Neural cell (in vitro differentiated cells): ENCODE measurements around the gene DAGLA. TPM values are rescaled to one million over a fixed set of nuclear protein-coding genes. Genes with fewer than 3 reads are reported as not detected.

Experiments used
- H2AFZ ChIP-seq: fragments of 200-600, 300-800 bp; sonication (generic), shearing (Covaris generic); 2 replicates; pipeline ENCODE4 v1.6.0; 2014; ENCODE audit warnings: low read depth, mild to moderate bottlenecking, antibody characterized with exemption, low read length, moderate library complexity
- H3F3A ChIP-seq: fragments of 200-600 bp; shearing (Covaris generic); 2 replicates; pipeline ENCODE4 v1.6.1; 2016; ENCODE audit warnings: mild to moderate bottlenecking, moderate library complexity, mixed read lengths, antibody characterized with exemption, low read length; ENCODE audit not compliant: insufficient read depth, poor library complexity, severe bottlenecking
- H3K27ac ChIP-seq: fragments of 200-600, 300-800 bp; sonication (generic), shearing (Covaris generic); 2 replicates; pipeline ENCODE4 v1.5.1; 2014; ENCODE audit warnings: mild to moderate bottlenecking, low read length, moderate library complexity
- H3K27me3 ChIP-seq: fragments of 300-800, 200-600 bp; sonication (generic), shearing (Covaris generic); 2 replicates; pipeline ENCODE4 v1.6.0; 2014; ENCODE audit warnings: mild to moderate bottlenecking, low read depth, low read length, moderate library complexity; ENCODE audit not compliant: insufficient read depth
- H3K36me3 ChIP-seq: fragments of 300-800, 200-600 bp; sonication (generic), shearing (Covaris generic); 2 replicates; pipeline ENCODE4 v1.5.1; 2014; ENCODE audit warnings: mild to moderate bottlenecking, antibody characterized with exemption, low read length, moderate library complexity; ENCODE audit not compliant: insufficient read depth
- H3K4me2 ChIP-seq: fragments of 300-800, 200-600 bp; sonication (generic), shearing (Covaris generic); 2 replicates; pipeline ENCODE4 v1.6.0; 2014; ENCODE audit warnings: mild to moderate bottlenecking, low read length
- H3K4me3 ChIP-seq: fragments of 300-800, 200-600 bp; sonication (generic), shearing (Covaris generic); 2 replicates; pipeline ENCODE4 v1.5.1; 2014; ENCODE audit warnings: mild to moderate bottlenecking, low read length, moderate library complexity
- H3K79me2 ChIP-seq: fragments of 200-600 bp; shearing (Covaris generic); replicated peaks from 2 replicates; pipeline ENCODE4 v1.6.0; 2014; ENCODE audit warnings: mild to moderate bottlenecking, low read length, moderate library complexity; ENCODE audit not compliant: insufficient read depth
- H3K9ac ChIP-seq: fragments of 300-800, 200-600 bp; sonication (generic), shearing (Covaris generic); 2 replicates; pipeline ENCODE4 v1.6.1; 2016; ENCODE audit warnings: mild to moderate bottlenecking, low read length, mixed read lengths
- H3K9me2 ChIP-seq: fragments of 200-600 bp; shearing (Covaris generic); 2 replicates; pipeline ENCODE4 v1.6.1; 2016; ENCODE audit warnings: mild to moderate bottlenecking, low read length, mixed read lengths; ENCODE audit not compliant: insufficient read depth
- H3K9me3 ChIP-seq: fragments of 200-600, 300-800 bp; sonication (generic), shearing (Covaris generic); 2 replicates; pipeline ENCODE4 v1.6.1; 2016; ENCODE audit warnings: mild to moderate bottlenecking, mixed run types, low read length, moderate library complexity, mixed read lengths
- H4K20me1 ChIP-seq: fragments of 200-600 bp; shearing (Covaris generic); 2 replicates; pipeline ENCODE4 v1.6.1; 2016; ENCODE audit warnings: mild to moderate bottlenecking, mixed run types; ENCODE audit not compliant: insufficient read depth
- CTCF ChIP-seq: fragments of 450-650 bp; IDR thresholded peaks from 2 replicates; pipeline ENCODE4 v1.5.1; 2014; ENCODE audit warnings: antibody characterized with exemption, mild to moderate bottlenecking, moderate library complexity; ENCODE audit not compliant: poor library complexity, severe bottlenecking
- EP300 ChIP-seq: fragments of 450-650 bp; conservative IDR thresholded peaks from 2 replicates; pipeline ENCODE4 v1.6.1; 2014; ENCODE audit warnings: antibody characterized with exemption, mild to moderate bottlenecking, moderate library complexity; ENCODE audit not compliant: poor library complexity, severe bottlenecking
- EZH2 ChIP-seq: fragments of 200-600, 300-800 bp; shearing (Covaris generic), sonication (generic); IDR thresholded peaks from 2 replicates; pipeline ENCODE4 v1.6.1; 2014; ENCODE audit warnings: antibody characterized with exemption, low read length, borderline replicate concordance, mild to moderate bottlenecking; ENCODE audit not compliant: insufficient read depth, poor library complexity, severe bottlenecking
- MXI1 ChIP-seq: fragments of 450-650 bp; conservative IDR thresholded peaks from 2 replicates; pipeline ENCODE4 v1.6.1; 2014; ENCODE audit warnings: antibody characterized with exemption, mild to moderate bottlenecking; ENCODE audit not compliant: poor library complexity, severe bottlenecking
- POLR2AphosphoS5 ChIP-seq: IDR thresholded peaks from 2 replicates; pipeline ENCODE4 v1.6.1; 2012
- RAD21 ChIP-seq: fragments of 450-650 bp; conservative IDR thresholded peaks from 2 replicates; pipeline ENCODE4 v1.6.1; 2014; ENCODE audit warnings: antibody characterized with exemption, mild to moderate bottlenecking, moderate library complexity
- SMC3 ChIP-seq: fragments of 450-650 bp; conservative IDR thresholded peaks from 2 replicates; pipeline ENCODE4 v1.6.1; 2014; ENCODE audit warnings: antibody characterized with exemption, mild to moderate bottlenecking, moderate library complexity; ENCODE audit not compliant: poor library complexity
- TAF1 ChIP-seq: IDR thresholded peaks from 2 replicates; pipeline ENCODE4 v1.6.1; 2012; ENCODE audit warnings: low read depth
- polyA plus RNA-seq: library from polyadenylated mRNA; depleted of rRNA; stranded (reverse); fragments of >200 nt; gene quantifications from 2 replicates; pipeline ENCODE4 v1.2.3, GENCODE V29; 2014
- TF ChIP-seq, protein P1 (sequence below): IDR thresholded peaks from 2 replicates; pipeline ENCODE4 v1.6.1; 2012; ENCODE audit warnings: borderline replicate concordance

DAGLA gene
- polyA plus RNA-seq, 1 donor from 2014 or later = 4.5 TPM

DNA sequence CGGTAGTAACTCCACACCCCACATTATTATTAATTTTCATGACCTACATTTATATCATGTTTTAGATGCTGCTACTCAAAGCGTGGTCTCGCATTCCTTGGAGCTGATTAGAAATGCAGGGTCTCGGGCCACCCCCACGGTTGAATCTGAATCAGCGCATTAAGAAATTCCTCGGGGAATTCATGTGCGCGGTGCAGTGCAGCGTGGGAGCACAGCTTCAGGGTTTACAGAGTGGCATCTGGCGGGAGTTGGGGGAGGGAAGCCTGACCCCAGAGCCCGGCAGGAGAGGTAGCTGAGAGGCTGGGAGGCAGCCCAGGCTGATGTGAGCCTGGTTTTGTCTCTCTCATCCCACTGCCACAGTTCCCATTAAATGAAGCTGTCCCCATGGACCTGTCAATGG, 48.1 kb upstream of the DAGLA start:
- Histone ChIP-seq H3F3A (no peaks in the 10 kb centered on the region), H3K27me3 (no peaks in the 10 kb centered on the region), H3K9me3 (no peaks in the 10 kb centered on the region), H3K4me3 (peak overlapping the region; percentile 26), H2AFZ (no peak overlapping the region), H3K4me2 (peak overlapping the region; percentile 33), H3K9me2 (no peaks in the 10 kb centered on the region), H3K79me2 (no peaks in the 10 kb centered on the region), H4K20me1 (no peaks in the 10 kb centered on the region), H3K9ac (no peak overlapping the region), H3K36me3 (no peaks in the 10 kb centered on the region), H3K27ac (peak overlapping the region; percentile 53)
- TF ChIP-seq POLR2AphosphoS5 = peak; percentile 34
- TF ChIP-seq MXI1 = no peak

GRCh38 chr11:61635304-61635703, 44.9 kb upstream of the DAGLA start:
- Histone ChIP-seq H2AFZ (no peak overlapping the region), H3K27me3 (no peaks in the 10 kb centered on the region), H4K20me1 (no peaks in the 10 kb centered on the region), H3K79me2 (no peaks in the 10 kb centered on the region), H3K9ac (no peak overlapping the region), H3K4me2 (no peak overlapping the region), H3K9me2 (no peaks in the 10 kb centered on the region), H3K36me3 (no peaks in the 10 kb centered on the region), H3F3A (no peaks in the 10 kb centered on the region), H3K4me3 (no peak overlapping the region), H3K9me3 (no peaks in the 10 kb centered on the region), H3K27ac (no peak overlapping the region)
- TF ChIP-seq POLR2AphosphoS5 (no peak), MXI1 (no peak), EP300 (no peak), RAD21 (no peak), TAF1 (no peak), EZH2 (no peak), CTCF (no peak), SMC3 (no peak)
- TF ChIP-seq, protein P1, sequence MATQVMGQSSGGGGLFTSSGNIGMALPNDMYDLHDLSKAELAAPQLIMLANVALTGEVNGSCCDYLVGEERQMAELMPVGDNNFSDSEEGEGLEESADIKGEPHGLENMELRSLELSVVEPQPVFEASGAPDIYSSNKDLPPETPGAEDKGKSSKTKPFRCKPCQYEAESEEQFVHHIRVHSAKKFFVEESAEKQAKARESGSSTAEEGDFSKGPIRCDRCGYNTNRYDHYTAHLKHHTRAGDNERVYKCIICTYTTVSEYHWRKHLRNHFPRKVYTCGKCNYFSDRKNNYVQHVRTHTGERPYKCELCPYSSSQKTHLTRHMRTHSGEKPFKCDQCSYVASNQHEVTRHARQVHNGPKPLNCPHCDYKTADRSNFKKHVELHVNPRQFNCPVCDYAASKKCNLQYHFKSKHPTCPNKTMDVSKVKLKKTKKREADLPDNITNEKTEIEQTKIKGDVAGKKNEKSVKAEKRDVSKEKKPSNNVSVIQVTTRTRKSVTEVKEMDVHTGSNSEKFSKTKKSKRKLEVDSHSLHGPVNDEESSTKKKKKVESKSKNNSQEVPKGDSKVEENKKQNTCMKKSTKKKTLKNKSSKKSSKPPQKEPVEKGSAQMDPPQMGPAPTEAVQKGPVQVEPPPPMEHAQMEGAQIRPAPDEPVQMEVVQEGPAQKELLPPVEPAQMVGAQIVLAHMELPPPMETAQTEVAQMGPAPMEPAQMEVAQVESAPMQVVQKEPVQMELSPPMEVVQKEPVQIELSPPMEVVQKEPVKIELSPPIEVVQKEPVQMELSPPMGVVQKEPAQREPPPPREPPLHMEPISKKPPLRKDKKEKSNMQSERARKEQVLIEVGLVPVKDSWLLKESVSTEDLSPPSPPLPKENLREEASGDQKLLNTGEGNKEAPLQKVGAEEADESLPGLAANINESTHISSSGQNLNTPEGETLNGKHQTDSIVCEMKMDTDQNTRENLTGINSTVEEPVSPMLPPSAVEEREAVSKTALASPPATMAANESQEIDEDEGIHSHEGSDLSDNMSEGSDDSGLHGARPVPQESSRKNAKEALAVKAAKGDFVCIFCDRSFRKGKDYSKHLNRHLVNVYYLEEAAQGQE = no peak

DNA sequence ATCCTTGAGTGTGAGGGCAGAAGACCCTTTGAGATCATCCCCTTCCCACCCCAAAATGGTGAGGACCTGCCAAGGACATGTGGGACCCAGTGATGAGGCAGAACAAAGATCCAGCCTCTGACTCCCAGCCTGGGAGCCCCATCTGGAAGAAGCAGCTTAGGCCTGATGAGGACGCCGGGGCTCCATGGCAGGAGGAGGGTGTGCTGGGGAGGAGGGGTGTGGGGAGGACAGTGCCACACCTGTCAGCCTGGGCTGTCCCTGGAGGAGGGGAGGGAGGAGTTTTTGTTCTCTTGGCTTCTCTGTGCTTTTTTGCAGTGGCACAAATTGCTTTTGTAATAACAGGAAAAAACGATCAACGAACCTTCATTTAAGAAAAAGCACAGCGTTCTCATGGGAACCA, 44.4 kb upstream of the DAGLA start:
- no peak overlapping the region for H2AFZ ChIP-seq
- no peaks in the 10 kb centered on the region for H3K9me2 ChIP-seq
- H3K4me2 ChIP-seq = no peak overlapping the region
- no peak overlapping the region for H3K4me3 ChIP-seq
- TF ChIP-seq RAD21 = no peak
- no peaks in the 10 kb centered on the region for H3K9me3 ChIP-seq
- no peaks in the 10 kb centered on the region for H4K20me1 ChIP-seq
- no peaks in the 10 kb centered on the region for H3K27me3 ChIP-seq
- no peak overlapping the region for H3K27ac ChIP-seq
- no peaks in the 10 kb centered on the region for H3K79me2 ChIP-seq
- H3K36me3 ChIP-seq = no peaks in the 10 kb centered on the region
- no peaks in the 10 kb centered on the region for H3F3A ChIP-seq
- no peak overlapping the region for H3K9ac ChIP-seq
